Pancreas (tissue), 10 donors: ENCODE measurements around the gene CARS2. TPM values are rescaled to one million over a fixed set of nuclear protein-coding genes. Genes with fewer than 3 reads are reported as not detected.

Source experiments
- ATAC-seq, 4 donors: fragments of 200-7000 bp; cut with Tn5 transposase; one replicate each; pipeline versions ENCODE4 v1.8.0 to v1.9.1; 2020; ENCODE audit warnings: mild to moderate bottlenecking in 4 of 4, moderate library complexity in 4 of 4
- DNase-seq, 6 donors: peaks; one replicate each; pipeline ENCODE4 v3.0.0-alpha.2; 2020
- FAIRE-seq: peaks from 2 replicates; lab custom pipeline; 2012; peaks lifted over from hg19 to GRCh38; lab: Jason Lieb, UNC
- H3K27ac ChIP-seq, 4 donors: fragments of 200-600 bp; sonication (generic); 1 replicate in 3 of 4; 2 replicates in 1 of 4; pipeline versions ENCODE4 v1.5.0 to v1.8.0; 2020
- H3K27me3 ChIP-seq, 4 donors: fragments of 200-600 bp; one replicate each; pipeline ENCODE4 v1.8.0; 2021
- H3K36me3 ChIP-seq, 3 donors: fragments of 200-600 bp; sonication (generic) in 1 of 3; one replicate each; pipeline versions ENCODE4 v1.5.0 to v1.8.0; 2020 to 2021
- H3K4me1 ChIP-seq, 3 donors: fragments of 200-600 bp; one replicate each; pipeline ENCODE4 v1.8.0; 2021
- H3K4me3 ChIP-seq, 4 donors: fragments of 200-600 bp; sonication (generic) in 2 of 4; one replicate each; pipeline versions ENCODE4 v1.5.0 to v1.8.0; 2020 to 2021
- H3K9me3 ChIP-seq, 4 donors: fragments of 200-600 bp; one replicate each; pipeline ENCODE4 v1.8.0; 2021
- CTCF ChIP-seq, 4 donors: fragments of 200-600 bp; sonication (generic) in 3 of 4; IDR thresholded peaks; one replicate each; pipeline versions ENCODE4 v1.5.0 to v1.8.0; 2021; ENCODE audit warnings: antibody characterized with exemption in 4 of 4
- WGBS, 2 donors: extraction: QIAGEN DNeasy Blood & Tissue Kit; methylation state at CpG; one replicate each; pipeline ENCODE4 v1.1.7; 2013; 5-methylcytosine and 5-hydroxymethylcytosine counted together
- intact Hi-C, 3 donors: fragments of 100-400 bp; cut with DNase I; formaldehyde crosslinking; loops; one replicate each; pipeline versions ENCODE4 v1.11.1 to v1.14.2; 2022
- polyA plus RNA-seq, 2 donors: library from polyadenylated mRNA; stranded (reverse); fragments of 200-250 nt; gene quantifications; one replicate each; pipeline ENCODE4 v1.2.3, GENCODE V29; 2013
- total RNA-seq, 6 donors: library from RNA; stranded (reverse); fragmentation: NEBNext Ultra II Directional in 4 of 6; extraction: Animal tissue kit (Norgen Biotek cat#: 25700) in 4 of 6; gene quantifications; one replicate each; pipeline versions ENCODE4 v1.2.1 to v1.2.4, GENCODE V29; 2021 to 2023
- donor health status: healthy with polysubstance abuse.
- donor health status: DM: no; HTN: no; CAD: no; lungs with moderate emphysema.
- donor health status: DM: no; HTN: no; CAD: no.
- donor health status: control.
- donor health status: control.
- donor health status: Bipolar disorder and iron deficiency.
- donor health status: DM: yes; HTN: yes; CAD: no.
- donor health status: DM: no; HTN: no; CAD: no.
- donor health status: DM: no; HTN: no; CAD: no.
- donor health status: DM: yes; HTN: yes; CAD: no.

The CARS2 gene
- total and polyA plus RNA-seq, 8 donors: 18.2 to 98.7 (median 23.7) TPM

- WGBS, 2 donors: 81 to 88% methylated on average over 9 of the region's 9 CpGs
- FAIRE-seq (no peak), DNase-seq (no peak), ATAC-seq (no peak)
- Histone ChIP-seq H3K9me3 (no peaks in the 10 kb centered on the region), H3K4me1 (no peaks in the 10 kb centered on the region), H3K27me3 (no peaks in the 10 kb centered on the region), H3K36me3 (peaks cover 0 to 27% (median 4%) of the 10 kb centered on the region in 3 donors), H3K27ac (no peak overlapping the region), H3K4me3 (no peak overlapping the region)
- no peak for TF ChIP-seq CTCF (IDR thresholded peaks at IDR 0.05)
- intact Hi-C loops: no loop called here
Observed at GRCh38 chr13:110626521-110626920, 79.4 kb downstream of the CARS2 start.

GRCh38 chr13:110625771-110626321 lies 80.1 kb downstream of the CARS2 start:
- ATAC-seq (peak; percentile 23 to 80 (median 57)), DNase-seq (no peak), FAIRE-seq (no peak)
- Histone ChIP-seq H3K4me3 (no peak overlapping the region), H3K27ac (no peak overlapping the region), H3K4me1 (peaks cover 0 to 4% (median 0%) of the 10 kb centered on the region in 3 donors), H3K36me3 (peaks cover 0 to 27% (median 4%) of the 10 kb centered on the region in 3 donors), H3K9me3 (no peaks in the 10 kb centered on the region), H3K27me3 (no peaks in the 10 kb centered on the region)
- intact Hi-C loops: no loop called here
- no peak for TF ChIP-seq CTCF (IDR thresholded peaks at IDR 0.05)
- WGBS, 2 donors: 75 to 78% methylated on average over 19 of the region's 19 CpGs

- intact Hi-C loops: no loop called here
- H3K27ac ChIP-seq: peak overlapping the region in 1 of 4 donors; percentile 12
- H3K4me3 ChIP-seq: no peak overlapping the region
- 83 to 85% methylated on average over 41 of the region's 41 CpGs for WGBS, 2 donors
- TF ChIP-seq CTCF (IDR thresholded peaks at IDR 0.05): no peak
- H3K9me3 ChIP-seq: no peaks in the 10 kb centered on the region
- peaks cover 0 to 7% (median 0%) of the 10 kb centered on the region in 3 donors for H3K4me1 ChIP-seq
- FAIRE-seq (no peak), ATAC-seq (peak in 1 of 4 donors; percentile 21), DNase-seq (no peak)
- H3K36me3 ChIP-seq: peaks cover 0 to 27% (median 4%) of the 10 kb centered on the region in 3 donors
- H3K27me3 ChIP-seq: no peaks in the 10 kb centered on the region
Observed at GRCh38 chr13:110624766-110625756, 80.9 kb downstream of the CARS2 start.

- ATAC-seq (no peak), DNase-seq (no peak), FAIRE-seq (no peak)
- no peak overlapping the region for H3K27ac ChIP-seq
- H3K9me3 ChIP-seq: no peaks in the 10 kb centered on the region
- peaks cover 0 to 7% (median 0%) of the 10 kb centered on the region in 3 donors for H3K36me3 ChIP-seq
- no peaks in the 10 kb centered on the region for H3K27me3 ChIP-seq
- intact Hi-C loops: no loop called here
- no peak overlapping the region for H3K4me3 ChIP-seq
- no peak for TF ChIP-seq CTCF (IDR thresholded peaks at IDR 0.05)
- peaks cover 21 to 35% (median 22%) of the 10 kb centered on the region in 3 donors for H3K4me1 ChIP-seq
- WGBS, 2 donors: 35 to 36% methylated on average over 2 of the region's 2 CpGs
Observed at GRCh38 chr13:110620596-110620995, 85.3 kb downstream of the CARS2 start.
